Measurements from ENCODE around the gene TIPARP.
A peak's percentile ranks its signal among the peaks of the same experiment; 100 is the strongest.

TIPARP gene

GRCh38 chr3:156693166-156693565 lies 18.8 kb downstream of the TIPARP start:
- Histone ChIP-seq H3K4me3 (ENCODE audit: low read depth, low read length) (no peak overlapping the region), H3K27ac (peak overlapping the region; percentile 82), H3K36me3 (replicated peaks) (peaks cover 29% of the 10 kb centered on the region), H3K27me3 (replicated peaks) (no peaks in the 10 kb centered on the region)
- in situ Hi-C loops (cut with HindIII; ENCODE audit: low pct_ligation_motif_present, low sequenced_read_pairs), result loop anchor here (25.0 kb wide), 1 partner anchor 394 kb away; no protein-coding TSS in a partner anchor
- TF ChIP-seq CTCF (IDR thresholded peaks at IDR 0.05; ENCODE audit: low read depth, low read length, missing control alignments), result no peak
- peak; percentile 43 for DNase-seq

- in situ Hi-C loops (cut with HindIII; ENCODE audit: low pct_ligation_motif_present, low sequenced_read_pairs), result loop anchor here (25.0 kb wide), 1 partner anchor 393 kb away; no protein-coding TSS in a partner anchor
- Histone ChIP-seq H3K27me3 (replicated peaks) (no peaks in the 10 kb centered on the region), H3K4me3 (ENCODE audit: low read depth, low read length) (no peak overlapping the region), H3K27ac (peak overlapping the region; percentile 82), H3K36me3 (replicated peaks) (peaks cover 42% of the 10 kb centered on the region)
- TF ChIP-seq CTCF (IDR thresholded peaks at IDR 0.05; ENCODE audit: low read depth, low read length, missing control alignments), result no peak
- no peak for DNase-seq
Observed at GRCh38 chr3:156694536-156694935, 20.1 kb downstream of the TIPARP start.

GRCh38 chr3:156702367-156702766 lies 28.0 kb downstream of the TIPARP start:
- in situ Hi-C loops (cut with HindIII; ENCODE audit: low pct_ligation_motif_present, low sequenced_read_pairs), result no loop called here
- Histone ChIP-seq H3K27ac (peak overlapping the region; percentile 1), H3K36me3 (replicated peaks) (peaks cover 62% of the 10 kb centered on the region), H3K4me3 (ENCODE audit: low read depth, low read length) (no peak overlapping the region), H3K27me3 (replicated peaks) (no peaks in the 10 kb centered on the region)
- DNase-seq, result no peak
- no peak for TF ChIP-seq CTCF (IDR thresholded peaks at IDR 0.05; ENCODE audit: low read depth, low read length, missing control alignments)

- in situ Hi-C loops (cut with HindIII; ENCODE audit: low pct_ligation_motif_present, low sequenced_read_pairs), result no loop called here
- DNase-seq, result no peak
- no peak for TF ChIP-seq CTCF (IDR thresholded peaks at IDR 0.05; ENCODE audit: low read depth, low read length, missing control alignments)
- peaks cover 47% of the 10 kb centered on the region for H3K36me3 ChIP-seq (replicated peaks)
- H3K27me3 ChIP-seq (replicated peaks), result no peaks in the 10 kb centered on the region
- no peak overlapping the region for H3K27ac ChIP-seq
- no peak overlapping the region for H3K4me3 ChIP-seq (ENCODE audit: low read depth, low read length)
Observed at GRCh38 chr3:156704370-156705036, 30.1 kb downstream of the TIPARP start.

- Histone ChIP-seq H3K27me3 (replicated peaks) (no peaks in the 10 kb centered on the region), H3K27ac (no peak overlapping the region), H3K4me3 (ENCODE audit: low read depth, low read length) (no peak overlapping the region), H3K36me3 (replicated peaks) (peaks cover 53% of the 10 kb centered on the region)
- no peak for TF ChIP-seq CTCF (IDR thresholded peaks at IDR 0.05; ENCODE audit: low read depth, low read length, missing control alignments)
- in situ Hi-C loops (cut with HindIII; ENCODE audit: low pct_ligation_motif_present, low sequenced_read_pairs), result no loop called here
- DNase-seq, result no peak
Observed at GRCh38 chr3:156705761-156706616, 31.6 kb downstream of the TIPARP start.

All from brain microvascular endothelial cell (primary cell).